Endodermal cell (in vitro differentiated cells): ENCODE results near the gene CRIP1. TPM values are rescaled to one million over a fixed set of nuclear protein-coding genes. Genes with fewer than 3 reads are reported as not detected.

ENCODE experiments used
- DNase-seq: peaks from one replicate; pipeline ENCODE4 v3.0.0-alpha.2; 2017
- H3K27ac ChIP-seq: 2 replicates; pipeline ENCODE4 v1.5.1; 2013; ENCODE audit warnings: mild to moderate bottlenecking, low read depth, low read length, moderate library complexity
- H3K27me3 ChIP-seq: 2 replicates; pipeline ENCODE4 v1.6.1; 2013; ENCODE audit warnings: mild to moderate bottlenecking, low read length, moderate library complexity; ENCODE audit not compliant: insufficient read depth, control insufficient read depth, poor library complexity, severe bottlenecking
- H3K36me3 ChIP-seq: 2 replicates; pipeline ENCODE4 v1.7.0; 2013; ENCODE audit warnings: mild to moderate bottlenecking, low read length, moderate library complexity; ENCODE audit not compliant: control insufficient read depth, insufficient read depth
- H3K4me1 ChIP-seq: one replicate; pipeline ENCODE4 v1.7.0; 2013; ENCODE audit warnings: low read length; ENCODE audit not compliant: control insufficient read depth, insufficient read depth
- H3K4me3 ChIP-seq: 2 replicates; pipeline ENCODE4 v1.5.1; 2013; ENCODE audit warnings: mild to moderate bottlenecking, low read length, moderate library complexity
- H3K9ac ChIP-seq: 2 replicates; pipeline ENCODE4 v1.6.1; 2013; ENCODE audit warnings: mild to moderate bottlenecking, low read length, moderate library complexity; ENCODE audit not compliant: poor library complexity, severe bottlenecking; ENCODE audit errors: extremely low read depth
- H3K9me3 ChIP-seq: 2 replicates; pipeline ENCODE4 v1.6.1; 2013; ENCODE audit warnings: mild to moderate bottlenecking, low read length, moderate library complexity; ENCODE audit not compliant: control insufficient read depth
- H3K27ac Mint-ChIP-seq: 2 replicates; pipeline ENCODE4 v1.8.0; 2020; ENCODE audit warnings: mixed read lengths
- H3K27me3 Mint-ChIP-seq: 2 replicates; pipeline ENCODE4 v1.8.0; 2021; ENCODE audit warnings: mild to moderate bottlenecking, mixed read lengths; ENCODE audit not compliant: insufficient read depth
- H3K36me3 Mint-ChIP-seq: 2 replicates; pipeline ENCODE4 v1.8.0; 2020; ENCODE audit warnings: low read depth, mixed read lengths
- H3K4me1 Mint-ChIP-seq: 2 replicates; pipeline ENCODE4 v1.8.0; 2020; ENCODE audit warnings: mixed read lengths
- H3K4me3 Mint-ChIP-seq: 2 replicates; pipeline ENCODE4 v1.8.0; 2020; ENCODE audit warnings: mild to moderate bottlenecking, moderate library complexity, mixed read lengths
- H3K9me3 Mint-ChIP-seq: 2 replicates; pipeline ENCODE4 v1.8.0; 2020; ENCODE audit warnings: mild to moderate bottlenecking, mixed read lengths
- CTCF ChIP-seq: fragments of 200-600 bp; sonication (generic); conservative IDR thresholded peaks from 2 replicates; pipeline ENCODE4 v1.5.0; 2021; ENCODE audit warnings: antibody characterized with exemption, mild to moderate bottlenecking
- WGBS, 2 experiments: methylation state at CpG; one replicate each; pipeline versions ENCODE4 v1.1.5 to v1.1.7; 2013; ENCODE audit warnings: missing lambda C conversion rate in 2 of 2, mixed read lengths in 1 of 2; ENCODE audit not compliant: insufficient coverage in 1 of 2, insufficient read length in 1 of 2; 5-methylcytosine and 5-hydroxymethylcytosine counted together
- total RNA-seq, 2 donors: library from RNA; stranded (reverse); fragmentation: NEBNext Ultra II Directional in 1 of 2; extraction: Animal tissue kit (Norgen Biotek cat#: 25700) in 1 of 2; gene quantifications; 2 replicates in 1 of 2; 3 replicates in 1 of 2; pipeline ENCODE4 v1.2.1, GENCODE V29; 2021

CRIP1 gene
- total RNA-seq, 2 donors from 2014 or later: 7.0 to 47.1 TPM

DNA sequence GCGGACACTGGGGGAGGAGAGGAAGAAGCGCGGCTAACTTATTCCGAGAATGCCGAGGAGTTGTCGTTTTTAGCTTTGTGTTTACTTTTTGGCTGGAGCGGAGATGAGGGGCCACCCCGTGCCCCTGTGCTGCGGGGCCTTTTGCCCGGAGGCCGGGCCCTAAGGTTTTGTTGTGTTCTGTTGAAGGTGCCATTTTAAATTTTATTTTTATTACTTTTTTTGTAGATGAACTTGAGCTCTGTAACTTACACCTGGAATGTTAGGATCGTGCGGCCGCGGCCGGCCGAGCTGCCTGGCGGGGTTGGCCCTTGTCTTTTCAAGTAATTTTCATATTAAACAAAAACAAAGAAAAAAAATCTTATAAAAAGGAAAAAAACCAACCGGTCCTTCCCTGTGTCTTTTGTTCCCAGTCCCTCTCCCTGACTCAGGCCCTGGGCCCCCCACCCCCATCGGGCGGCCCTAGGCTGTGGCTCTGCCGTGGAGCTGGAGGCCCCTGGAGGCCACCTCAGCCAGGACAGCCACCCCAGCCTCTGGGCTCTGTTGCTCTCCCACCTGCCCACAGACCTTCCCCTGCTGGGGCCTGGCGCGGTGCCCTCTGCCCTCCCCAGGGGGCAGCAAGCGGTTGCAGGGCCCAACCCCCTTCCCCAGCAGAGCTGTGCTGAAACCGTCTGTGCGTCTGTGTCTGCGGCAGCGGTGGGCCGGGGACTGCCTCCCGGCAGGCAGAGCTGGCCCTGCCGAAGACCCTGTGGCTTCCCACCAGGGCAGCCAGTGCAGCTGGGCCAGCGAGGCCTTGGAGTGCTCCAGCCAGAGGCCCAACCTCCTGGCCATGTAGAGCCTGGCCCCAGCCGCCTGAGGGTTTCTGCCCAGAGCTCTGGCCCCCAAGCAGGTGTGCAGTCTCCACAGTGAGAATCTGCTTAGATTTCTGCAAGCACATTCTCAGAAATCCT, 16.1 kb upstream of the CRIP1 start:
- Mint-ChIP-seq H3K27me3 (peaks cover 5% of the 10 kb centered on the region), H3K4me1 (no peaks in the 10 kb centered on the region), H3K4me3 (no peak overlapping the region), H3K9me3 (no peaks in the 10 kb centered on the region), H3K36me3 (peaks cover 5% of the 10 kb centered on the region), H3K27ac (no peak overlapping the region)
- WGBS, 2 experiments: 84 to 90% methylated on average over 11 to 32 of the region's 34 CpGs
- Histone ChIP-seq H3K27me3 (peaks cover 10% of the 10 kb centered on the region), H3K36me3 (peaks cover 9% of the 10 kb centered on the region), H3K4me1 (no peaks in the 10 kb centered on the region), H3K9ac (no peak overlapping the region), H3K27ac (peak overlapping the region; percentile 77), H3K4me3 (no peak overlapping the region), H3K9me3 (no peaks in the 10 kb centered on the region)
- no peak for TF ChIP-seq CTCF
- no peak for DNase-seq

GRCh38 chr14:105471297-105471821, 15.3 kb upstream of the CRIP1 start:
- H3K9ac ChIP-seq: no peak overlapping the region
- peak overlapping the region; percentile 77 for H3K27ac ChIP-seq
- no peaks in the 10 kb centered on the region for H3K4me1 Mint-ChIP-seq
- H3K4me3 Mint-ChIP-seq: no peak overlapping the region
- peak; percentile 64 for TF ChIP-seq CTCF
- peaks cover 3% of the 10 kb centered on the region for H3K36me3 Mint-ChIP-seq
- 73 to 75% methylated on average over 11 to 16 of the region's 19 CpGs for WGBS, 2 experiments
- DNase-seq: peak; percentile 81
- no peaks in the 10 kb centered on the region for H3K9me3 ChIP-seq
- no peak overlapping the region for H3K27ac Mint-ChIP-seq
- no peak overlapping the region for H3K4me3 ChIP-seq
- H3K27me3 ChIP-seq: peaks cover 17% of the 10 kb centered on the region
- peaks cover 9% of the 10 kb centered on the region for H3K36me3 ChIP-seq
- no peaks in the 10 kb centered on the region for H3K9me3 Mint-ChIP-seq
- H3K27me3 Mint-ChIP-seq: peaks cover 12% of the 10 kb centered on the region
- H3K4me1 ChIP-seq: no peaks in the 10 kb centered on the region

DNA sequence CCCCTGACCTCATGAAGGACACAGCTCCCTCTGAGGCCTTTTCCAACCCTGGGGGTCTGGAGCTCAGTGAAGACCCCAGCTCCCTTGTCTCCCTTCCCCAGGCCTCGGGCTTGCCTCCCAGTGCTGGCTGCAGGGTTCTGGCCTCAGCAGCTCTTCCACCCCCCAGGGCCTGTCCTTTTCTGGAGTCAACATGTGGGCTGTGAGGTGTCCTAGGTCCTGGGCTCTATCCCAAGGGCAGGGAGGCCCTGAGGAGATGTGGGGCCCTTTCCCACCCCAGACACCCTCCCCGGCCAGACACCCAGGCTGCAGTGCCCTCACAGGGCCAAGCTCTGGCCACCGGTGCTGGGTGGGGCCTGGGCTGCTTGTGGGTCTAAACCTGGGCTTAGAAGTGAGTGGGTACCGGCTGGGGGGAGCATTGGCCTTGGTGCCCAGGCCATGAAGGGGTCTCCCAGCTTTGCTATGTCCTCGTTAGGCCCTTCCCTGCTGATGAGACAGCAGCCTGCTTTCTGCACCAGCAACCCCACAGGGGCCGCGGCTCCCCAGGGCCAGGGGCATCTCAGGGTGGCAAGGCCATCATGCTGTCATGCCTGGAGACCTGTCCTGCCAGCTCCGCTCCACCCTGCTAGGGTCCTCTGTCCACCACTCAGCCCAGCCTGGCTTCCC, 14.7 kb upstream of the CRIP1 start:
- H3K27me3 Mint-ChIP-seq: peaks cover 17% of the 10 kb centered on the region
- 93 to 100% methylated on average over 4 to 8 of the region's 8 CpGs for WGBS, 2 experiments
- H3K4me1 Mint-ChIP-seq: no peaks in the 10 kb centered on the region
- Histone ChIP-seq H3K27me3 (peaks cover 23% of the 10 kb centered on the region), H3K9ac (no peak overlapping the region), H3K4me3 (no peak overlapping the region), H3K27ac (peak overlapping the region; percentile 63), H3K36me3 (peaks cover 9% of the 10 kb centered on the region), H3K4me1 (no peaks in the 10 kb centered on the region), H3K9me3 (no peaks in the 10 kb centered on the region)
- H3K9me3 Mint-ChIP-seq: no peaks in the 10 kb centered on the region
- no peak for TF ChIP-seq CTCF
- no peak overlapping the region for H3K27ac Mint-ChIP-seq
- no peak for DNase-seq
- H3K4me3 Mint-ChIP-seq: no peak overlapping the region
- H3K36me3 Mint-ChIP-seq: peaks cover 2% of the 10 kb centered on the region
